Measurements from ENCODE around the gene PPIG.
A peak's percentile ranks its signal among the peaks of the same experiment; 100 is the strongest.

The PPIG gene

GRCh38 chr2:169584005-169584877, at the start of gene PPIG (continued):
- TF ChIP-seq ZBTB21 (tag by site-specific recombination; IDR thresholded peaks at IDR 0.05) (peak; percentile 98), ZNF146 (tag by site-specific recombination; IDR thresholded peaks at IDR 0.05) (no peak), ZNF624 (tag by site-specific recombination; IDR thresholded peaks at IDR 0.05) (no peak), SP3 (tag by site-specific recombination; IDR thresholded peaks at IDR 0.05) (peak; percentile 81), ZNF37A (tag by site-specific recombination; IDR thresholded peaks at IDR 0.05) (no peak), MZF1 (tag by site-specific recombination; IDR thresholded peaks at IDR 0.05; ENCODE audit: borderline replicate concordance) (no peak), ZFP37 (tag by site-specific recombination; IDR thresholded peaks at IDR 0.05) (0 out of 2 replicates have a peak, but pooled peaks have one; percentile 35), ZNF239 (tag by site-specific recombination; IDR thresholded peaks at IDR 0.05) (no peak), WT1 (tag by site-specific recombination; IDR thresholded peaks at IDR 0.05) (no peak), ZNF626 (tag by site-specific recombination; IDR thresholded peaks at IDR 0.05) (no peak), YY1 (tag by site-specific recombination; IDR thresholded peaks at IDR 0.05) (peak; percentile 43), EGR2 (tag by site-specific recombination; IDR thresholded peaks at IDR 0.05; ENCODE audit: low read depth) (peak; percentile 48; the same call in 1 of the 2 replicates), ZNF513 (tag by site-specific recombination; IDR thresholded peaks at IDR 0.05) (no peak), IKZF3 (tag by site-specific recombination; IDR thresholded peaks at IDR 0.05) (no peak), FEZF1 (tag by site-specific recombination; IDR thresholded peaks at IDR 0.05) (no peak), ZNF19 (tag by site-specific recombination; IDR thresholded peaks at IDR 0.05; ENCODE audit: low read depth) (no peak), ZNF433 (tag by site-specific recombination; IDR thresholded peaks at IDR 0.05; ENCODE audit: low read depth) (no peak), ZFHX2 (tag by site-specific recombination; conservative IDR thresholded peaks at IDR 0.05) (peak; percentile 57), ZNF580 (tag by site-specific recombination; IDR thresholded peaks at IDR 0.05) (peak; percentile 83), ZNF639 (tag by site-specific recombination; IDR thresholded peaks at IDR 0.05) (peak; percentile 69; the same call in 1 of the 2 replicates), ZNF514 (tag by site-specific recombination; IDR thresholded peaks at IDR 0.05) (no peak), ZNF707 (tag by site-specific recombination; IDR thresholded peaks at IDR 0.05) (no peak), AEBP2 (tag by site-specific recombination; IDR thresholded peaks at IDR 0.05; ENCODE audit: borderline replicate concordance) (no peak), ZNF792 (tag by site-specific recombination; IDR thresholded peaks at IDR 0.05) (no peak), ZNF747 (tag by site-specific recombination; IDR thresholded peaks at IDR 0.05) (no peak), ZNF449 (tag by site-specific recombination; IDR thresholded peaks at IDR 0.05) (no peak), ELK4 (IDR thresholded peaks at IDR 0.05; ENCODE audit: borderline replicate concordance, low read depth, low read length) (no peak), ZSCAN4 (tag by site-specific recombination; IDR thresholded peaks at IDR 0.05) (no peak; the same call in 1 of the 2 replicates), ZNF48 (tag by site-specific recombination; IDR thresholded peaks at IDR 0.05) (no peak), ZNF664 (tag by site-specific recombination; IDR thresholded peaks at IDR 0.05) (0 out of 2 replicates have a peak, but pooled peaks have one; percentile 8), KLF17 (tag by site-specific recombination; IDR thresholded peaks at IDR 0.05) (no peak)

All from HEK293 (cell line).